Measurements from ENCODE around the gene AMPD3. TPM values are rescaled to one million over a fixed set of nuclear protein-coding genes. Genes with fewer than 3 reads are reported as not detected.

Gene AMPD3
- total RNA-seq, 4 donors from 2014 or later = 1.2 to 6.4 (median 6.1) TPM; not detected in 1

- no peak for DNase-seq
- Histone ChIP-seq H3K36me3 (no peaks in the 10 kb centered on the region), H3K4me3 (no peak overlapping the region), H3K4me1 (no peaks in the 10 kb centered on the region), H3K27me3 (no peaks in the 10 kb centered on the region), H3K27ac (no peak overlapping the region), H3K9me3 (no peaks in the 10 kb centered on the region)
- TF ChIP-seq POLR2A (IDR thresholded peaks at IDR 0.05) = no peak
- TF ChIP-seq CTCF (IDR thresholded peaks at IDR 0.05) = no peak
- intact Hi-C loops (cut with DNase I; ENCODE audit: low total_unique reads) = no loop called here
Measured at GRCh38 chr11:10477690-10478046, 22.6 kb downstream of the AMPD3 start.

- intact Hi-C loops (cut with DNase I; ENCODE audit: low total_unique reads) = no loop called here
Measured at GRCh38 chr11:10478066-10478465, 23.0 kb downstream of the AMPD3 start.

GRCh38 chr11:10478574-10479550, 23.8 kb downstream of the AMPD3 start:
- H3K9me3 ChIP-seq = no peaks in the 10 kb centered on the region
- no peak overlapping the region for H3K27ac ChIP-seq
- DNase-seq = peak in 1 of 2 donors; percentile 8
- TF ChIP-seq CTCF (IDR thresholded peaks at IDR 0.05) = no peak
- TF ChIP-seq POLR2A (IDR thresholded peaks at IDR 0.05) = no peak
- intact Hi-C loops (cut with DNase I; ENCODE audit: low total_unique reads) = no loop called here
- no peak overlapping the region for H3K4me3 ChIP-seq
- no peaks in the 10 kb centered on the region for H3K4me1 ChIP-seq
- no peaks in the 10 kb centered on the region for H3K36me3 ChIP-seq
- H3K27me3 ChIP-seq = no peaks in the 10 kb centered on the region

More at GRCh38 chr11:10478066-10478465, 23.0 kb downstream of the AMPD3 start:
- DNase-seq = peak in 1 of 2 donors; percentile 1
- Histone ChIP-seq H3K36me3 (no peaks in the 10 kb centered on the region), H3K9me3 (no peaks in the 10 kb centered on the region), H3K27me3 (no peaks in the 10 kb centered on the region), H3K4me1 (no peaks in the 10 kb centered on the region), H3K27ac (no peak overlapping the region), H3K4me3 (no peak overlapping the region)
- TF ChIP-seq POLR2A (IDR thresholded peaks at IDR 0.05) = no peak
- no peak for TF ChIP-seq CTCF (IDR thresholded peaks at IDR 0.05)

GRCh38 chr11:10480026-10480425, 25.0 kb downstream of the AMPD3 start:
- Histone ChIP-seq H3K4me1 (no peaks in the 10 kb centered on the region), H3K36me3 (no peaks in the 10 kb centered on the region), H3K27me3 (no peaks in the 10 kb centered on the region), H3K27ac (no peak overlapping the region), H3K9me3 (no peaks in the 10 kb centered on the region), H3K4me3 (no peak overlapping the region)
- TF ChIP-seq CTCF (IDR thresholded peaks at IDR 0.05) (no peak), POLR2A (IDR thresholded peaks at IDR 0.05) (no peak)
- no peak for DNase-seq
- intact Hi-C loops (cut with DNase I; ENCODE audit: low total_unique reads) = no loop called here

GRCh38 chr11:10480760-10481159, 25.7 kb downstream of the AMPD3 start:
- no peaks in the 10 kb centered on the region for H3K36me3 ChIP-seq
- intact Hi-C loops (cut with DNase I; ENCODE audit: low total_unique reads) = no loop called here

More at GRCh38 chr11:10480760-10481159, 25.7 kb downstream of the AMPD3 start:
- Histone ChIP-seq H3K9me3 (no peaks in the 10 kb centered on the region), H3K4me3 (no peak overlapping the region), H3K27ac (no peak overlapping the region), H3K27me3 (no peaks in the 10 kb centered on the region), H3K4me1 (no peaks in the 10 kb centered on the region)
- no peak for TF ChIP-seq POLR2A (IDR thresholded peaks at IDR 0.05)
- TF ChIP-seq CTCF (IDR thresholded peaks at IDR 0.05) = no peak
- DNase-seq = no peak

All from uterus (tissue), 4 donors.